GM18505 (cell line): ENCODE data around the gene MAP4K4.

Experiments
- ATAC-seq: cut with Tn5 transposase; IDR thresholded peaks from one replicate; pipeline ENCODE4 v1.9.1; 2021; ENCODE audit not compliant: unreplicated experiment
- POLR2A ChIP-seq: IDR thresholded peaks from 4 replicates; pipeline ENCODE4 v1.6.1; 2011; ENCODE audit warnings: borderline replicate concordance; ENCODE audit not compliant: insufficient read depth, insufficient read length; ENCODE audit errors: extremely low read depth

MAP4K4 gene

DNA sequence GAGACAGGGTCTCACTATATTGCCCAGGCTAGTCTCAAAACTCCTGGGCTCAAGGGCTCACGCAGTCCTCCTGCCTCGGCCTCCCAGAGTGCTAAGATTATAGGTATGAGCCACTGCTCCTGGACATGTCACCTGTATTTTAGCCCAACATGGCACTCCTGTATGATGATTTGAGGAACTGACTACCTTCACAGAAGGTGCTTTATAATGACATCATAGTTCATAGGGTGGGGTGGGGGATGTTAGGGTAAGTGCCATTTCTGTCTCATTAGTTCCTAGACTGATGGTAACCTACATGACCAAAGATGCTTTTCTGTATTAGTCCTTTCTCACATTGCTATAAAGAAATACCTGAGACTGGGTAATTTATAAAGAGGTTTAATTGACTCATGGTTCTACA is 109.7 kb downstream of the MAP4K4 start:
- ATAC-seq, result no peak
- TF ChIP-seq POLR2A, result no peak

- no peak for ATAC-seq
- TF ChIP-seq POLR2A, result no peak
These were observed 110.6 kb downstream of the MAP4K4 start for GRCh38 chr2:101808006-101808562.

- no peak for TF ChIP-seq POLR2A
- ATAC-seq, result no peak
These were observed 112.2 kb downstream of the MAP4K4 start for GRCh38 chr2:101809698-101810097.

- ATAC-seq, result no peak
- TF ChIP-seq POLR2A, result no peak
These were observed 113.9 kb downstream of the MAP4K4 start for GRCh38 chr2:101811226-101812015.

DNA sequence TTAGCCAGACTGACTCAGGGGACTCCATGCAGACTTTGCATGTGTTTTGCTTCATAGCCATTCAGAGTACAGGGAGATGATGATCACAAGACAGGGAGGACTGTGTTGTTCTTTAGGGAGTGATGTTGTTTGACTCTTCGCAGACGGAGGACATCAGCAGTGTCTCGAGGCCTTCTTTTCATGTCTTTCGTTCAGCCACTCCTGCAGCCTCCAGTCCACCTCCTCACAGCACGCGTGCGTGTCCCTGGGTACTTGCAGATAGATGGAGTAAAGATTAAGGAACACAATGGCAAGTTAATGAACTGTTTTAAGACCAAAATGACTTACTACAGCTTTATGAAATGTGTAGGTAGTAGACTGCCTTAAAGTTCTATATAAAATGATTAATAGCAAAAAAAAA is 114.7 kb downstream of the MAP4K4 start:
- ATAC-seq, result no peak
- TF ChIP-seq POLR2A, result no peak

GRCh38 chr2:101814752-101815151 is 117.2 kb downstream of the MAP4K4 start:
- no peak for TF ChIP-seq POLR2A
- no peak for ATAC-seq

GRCh38 chr2:101815154-101815553 is 117.6 kb downstream of the MAP4K4 start:
- no peak for ATAC-seq
- no peak for TF ChIP-seq POLR2A

DNA sequence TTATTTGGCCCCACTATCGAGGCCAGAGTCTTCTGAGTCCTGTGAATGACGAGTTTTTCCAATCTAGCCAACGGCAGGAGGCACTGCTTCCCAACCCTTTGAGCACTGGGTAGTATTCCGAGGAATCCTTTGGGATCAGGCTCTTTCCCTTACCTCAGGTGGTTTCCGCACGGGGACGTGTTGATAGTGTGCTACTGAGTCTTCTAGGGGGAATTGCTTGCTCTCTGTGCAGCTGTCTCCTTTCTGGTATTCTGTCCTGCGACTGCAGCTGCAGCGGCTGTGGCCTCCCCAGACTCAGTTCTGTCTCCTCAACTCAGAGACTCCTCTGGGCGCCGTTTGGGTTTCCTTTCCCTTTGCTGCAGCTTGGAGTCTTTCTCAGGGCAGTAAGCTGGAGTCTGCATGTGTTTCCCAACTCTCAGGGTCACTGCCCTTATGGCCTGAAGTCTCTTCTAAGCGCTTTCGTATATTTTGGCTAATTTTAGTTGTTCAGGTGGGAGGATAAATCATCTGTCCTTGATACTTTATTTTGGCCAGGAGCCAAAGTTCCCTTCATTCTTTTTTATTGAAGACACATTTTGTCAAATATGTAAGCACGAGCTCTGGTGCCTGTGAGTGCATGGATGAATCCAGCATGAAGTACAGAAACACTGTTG is 118.4 kb downstream of the MAP4K4 start:
- ATAC-seq, result no peak
- TF ChIP-seq POLR2A, result no peak

DNA sequence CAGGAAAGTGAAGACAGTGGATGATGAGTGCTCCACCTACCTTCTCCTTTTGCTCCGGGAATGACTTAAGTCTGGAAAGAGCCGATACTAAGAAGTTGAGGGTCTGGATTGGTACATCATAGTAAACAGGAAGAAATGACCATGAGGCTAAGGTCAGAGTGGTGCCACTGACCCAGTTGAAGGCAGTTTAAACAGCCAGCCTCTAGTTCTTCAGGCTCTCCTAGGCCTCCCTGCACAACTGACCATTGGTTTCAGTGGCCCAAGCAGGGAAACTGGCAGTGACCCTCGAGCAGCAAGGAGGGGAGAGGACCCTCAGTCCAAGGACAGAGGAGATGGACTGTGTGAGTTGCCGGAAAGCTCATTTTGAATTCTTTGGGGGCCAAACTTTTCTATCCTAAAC is 119.1 kb downstream of the MAP4K4 start:
- TF ChIP-seq POLR2A, result no peak
- no peak for ATAC-seq

DNA sequence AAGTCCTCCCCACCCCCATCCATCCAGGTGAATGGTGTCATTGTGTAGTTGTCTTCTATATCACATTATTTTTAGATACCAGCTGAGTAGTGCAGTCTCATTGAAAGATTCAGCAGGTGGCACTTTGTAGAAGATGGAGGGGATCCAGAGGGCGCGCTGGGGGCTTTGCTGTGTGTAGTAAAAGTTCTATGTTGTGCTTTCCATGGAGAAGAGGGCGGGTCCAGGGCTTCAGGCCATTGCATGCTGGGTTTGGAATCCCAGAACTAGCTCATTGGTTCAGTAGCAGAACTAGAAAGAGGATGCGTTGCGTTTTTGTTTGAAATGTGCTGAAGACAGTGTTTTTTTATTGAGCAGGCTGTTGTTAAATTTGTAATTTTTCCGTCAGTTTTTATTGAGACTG is 120.0 kb downstream of the MAP4K4 start:
- TF ChIP-seq POLR2A, result no peak
- no peak for ATAC-seq

- TF ChIP-seq POLR2A, result no peak
- no peak for ATAC-seq
These were observed 121.3 kb downstream of the MAP4K4 start for GRCh38 chr2:101818531-101819451.

GRCh38 chr2:101820519-101820918 is 123.0 kb downstream of the MAP4K4 start:
- no peak for TF ChIP-seq POLR2A
- no peak for ATAC-seq
